NOMO-1 treated with dmso at 0.1 percent for 144 hours (cell line): ENCODE results near the gene NAA80.
"Not testable (repeated sequence)": the region's sequence is repeated elsewhere in the genome, so short reads cannot be mapped to it uniquely, and the experiment has no call there.

Experiments
- DNase-seq: peaks from one replicate; lab custom pipeline; 2025; ENCODE audit not compliant: unreplicated experiment; lab: John Stamatoyannopoulos, UW

Gene NAA80

GRCh38 chr3:50292159-50293078, 6.8 kb downstream of the NAA80 start, which contains the start of gene IFRD2:
IFRD2 (minus strand) TSS chr3:50292429; CDS start chr3:50292274, 155 bp downstream.
- DNase-seq = peak; percentile 98

- DNase-seq = no peak
Observed at GRCh38 chr3:50290161-50290641, 9.0 kb downstream of the NAA80 start.

GRCh38 chr3:50289130-50289529, 10.1 kb downstream of the NAA80 start:
- no peak for DNase-seq

- DNase-seq = no peak
Observed at GRCh38 chr3:50288387-50289007, 10.7 kb downstream of the NAA80 start.

- DNase-seq = no peak
Observed at GRCh38 chr3:50287262-50287661, 11.9 kb downstream of the NAA80 start.

GRCh38 chr3:50286322-50287227, 12.6 kb downstream of the NAA80 start:
- no peak for DNase-seq

- DNase-seq = not testable (repeated sequence)
Observed at GRCh38 chr3:50284121-50284520, 15.1 kb downstream of the NAA80 start.

- no peak for DNase-seq
Observed at GRCh38 chr3:50279255-50280016, 19.8 kb downstream of the NAA80 start.

- no peak for DNase-seq
Observed at GRCh38 chr3:50278880-50279224, 20.4 kb downstream of the NAA80 start, which contains the start of gene LSMEM2. LSMEM2 (plus strand) TSS chr3:50279087; CDS start chr3:50279114, 27 bp downstream.

GRCh38 chr3:50278123-50278879, 20.9 kb downstream of the NAA80 start:
- DNase-seq = no peak

- DNase-seq = no peak
Observed at GRCh38 chr3:50276762-50277101, 22.5 kb downstream of the NAA80 start.

GRCh38 chr3:50275996-50276761, 23.0 kb downstream of the NAA80 start:
- DNase-seq = no peak

- DNase-seq = no peak
Observed at GRCh38 chr3:50275141-50275995, 23.8 kb downstream of the NAA80 start.

- no peak for DNase-seq
Observed at GRCh38 chr3:50274371-50275104, 24.7 kb downstream of the NAA80 start.

- DNase-seq = no peak
Observed at GRCh38 chr3:50273689-50274065, 25.5 kb downstream of the NAA80 start.

GRCh38 chr3:50272911-50273688, 26.1 kb downstream of the NAA80 start:
- DNase-seq = peak; percentile 86

GRCh38 chr3:50272538-50272910, 26.7 kb downstream of the NAA80 start:
- DNase-seq = not testable (repeated sequence)
